Loucy (cell line): ENCODE data around the gene PATL2.

ENCODE experiments used
- EZH2phosphoT487 ChIP-seq: fragments of 200-600 bp; IDR thresholded peaks from 2 replicates; pipeline ENCODE4 v1.6.1; 2018; ENCODE audit warnings: antibody characterized with exemption, mild to moderate bottlenecking, moderate library complexity, borderline replicate concordance
- TF ChIP-seq, protein P1 (sequence below): fragments of 200-600 bp; sonication (generic); conservative IDR thresholded peaks from 2 replicates; pipeline ENCODE4 v1.5.1; 2014; ENCODE audit warnings: mild to moderate bottlenecking, antibody characterized with exemption, low read length

GRCh38 chr15:44666210-44667038, 44.7 kb downstream of the PATL2 start:
- no peak for TF ChIP-seq EZH2phosphoT487
- TF ChIP-seq, protein P1, sequence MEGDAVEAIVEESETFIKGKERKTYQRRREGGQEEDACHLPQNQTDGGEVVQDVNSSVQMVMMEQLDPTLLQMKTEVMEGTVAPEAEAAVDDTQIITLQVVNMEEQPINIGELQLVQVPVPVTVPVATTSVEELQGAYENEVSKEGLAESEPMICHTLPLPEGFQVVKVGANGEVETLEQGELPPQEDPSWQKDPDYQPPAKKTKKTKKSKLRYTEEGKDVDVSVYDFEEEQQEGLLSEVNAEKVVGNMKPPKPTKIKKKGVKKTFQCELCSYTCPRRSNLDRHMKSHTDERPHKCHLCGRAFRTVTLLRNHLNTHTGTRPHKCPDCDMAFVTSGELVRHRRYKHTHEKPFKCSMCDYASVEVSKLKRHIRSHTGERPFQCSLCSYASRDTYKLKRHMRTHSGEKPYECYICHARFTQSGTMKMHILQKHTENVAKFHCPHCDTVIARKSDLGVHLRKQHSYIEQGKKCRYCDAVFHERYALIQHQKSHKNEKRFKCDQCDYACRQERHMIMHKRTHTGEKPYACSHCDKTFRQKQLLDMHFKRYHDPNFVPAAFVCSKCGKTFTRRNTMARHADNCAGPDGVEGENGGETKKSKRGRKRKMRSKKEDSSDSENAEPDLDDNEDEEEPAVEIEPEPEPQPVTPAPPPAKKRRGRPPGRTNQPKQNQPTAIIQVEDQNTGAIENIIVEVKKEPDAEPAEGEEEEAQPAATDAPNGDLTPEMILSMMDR, result no peak
